Testis (tissue), 3 donors: ENCODE data around the gene MSMB. TPM values are rescaled to one million over a fixed set of nuclear protein-coding genes. Genes with fewer than 3 reads are reported as not detected.

Experiments used
- DNase-seq: peaks from one replicate; pipeline ENCODE4 v3.0.0-alpha.2; 2019
- H3K27ac ChIP-seq, 2 donors: fragments of 200-600 bp; sonication (generic); one replicate each; pipeline ENCODE4 v1.5.1; 2019
- H3K27me3 ChIP-seq: fragments of 200-600 bp; sonication (generic); one replicate; pipeline ENCODE4 v1.5.1; 2019
- H3K36me3 ChIP-seq: fragments of 200-600 bp; sonication (generic); one replicate; pipeline ENCODE4 v1.5.1; 2017; ENCODE audit warnings: low read depth; ENCODE audit errors: missing control alignments
- H3K4me1 ChIP-seq: fragments of 200-600 bp; sonication (generic); one replicate; pipeline ENCODE4 v1.5.1; 2019
- H3K4me3 ChIP-seq, 2 donors: fragments of 200-600 bp; sonication (generic); one replicate each; pipeline ENCODE4 v1.5.1; 2017 to 2019
- H3K9me3 ChIP-seq: fragments of 200-600 bp; sonication (generic); one replicate; pipeline ENCODE4 v1.5.1; 2017
- CTCF ChIP-seq, 3 experiments: fragments of 450-650 bp in 2 of 3; fragments of 200-600 bp in 1 of 3; sonication (generic) in 1 of 3; IDR thresholded peaks; one replicate each; pipeline ENCODE4 v1.5.1; 2016 to 2019; ENCODE audit warnings: antibody characterized with exemption in 3 of 3, mild to moderate bottlenecking in 2 of 3, moderate library complexity in 1 of 3
- POLR2A ChIP-seq: fragments of 450-650 bp; IDR thresholded peaks from one replicate; pipeline ENCODE4 v1.6.1; 2017; ENCODE audit warnings: antibody characterized with exemption, mild to moderate bottlenecking, moderate library complexity
- WGBS, 2 donors: methylation state at CpG; one replicate each; pipeline ENCODE4 v1.1.5; 2018; 5-methylcytosine and 5-hydroxymethylcytosine counted together
- intact Hi-C: fragments of 100-400 bp; cut with DNase I; formaldehyde crosslinking; loops from one replicate; pipeline ENCODE4 v1.15.1; 2023; ENCODE audit warnings: low total_unique reads
- polyA plus RNA-seq: library from polyadenylated mRNA; stranded (reverse); fragments of 350-450 nt; fragmentation: Illumina TruSeq; extraction: RNeasy Lipid Tissue Mini Kit (QIAGEN cat#74804); gene quantifications from one replicate; pipeline ENCODE4 v1.2.3, GENCODE V29; 2014; ENCODE audit warnings: low read depth, low replicate concordance; ENCODE audit not compliant: insufficient read depth
- total RNA-seq, 2 donors: library from RNA; depleted of rRNA; stranded (reverse); fragments of >200 nt; gene quantifications; one replicate each; pipeline ENCODE4 v1.2.3, GENCODE V29; 2016

MSMB gene
- total and polyA plus RNA-seq, 3 donors from 2014 or later: 1.4 to 11.6 TPM; not detected in 1

- no peak for TF ChIP-seq POLR2A
- Histone ChIP-seq H3K27ac (no peak overlapping the region), H3K4me3 (no peak overlapping the region), H3K27me3 (no peaks in the 10 kb centered on the region), H3K4me1 (peaks cover 4% of the 10 kb centered on the region), H3K9me3 (no peaks in the 10 kb centered on the region), H3K36me3 (no peaks in the 10 kb centered on the region)
- 87 to 90% methylated on average over 2 of the region's 2 CpGs for WGBS, 2 donors
- intact Hi-C loops: no loop called here
- no peak for DNase-seq
Measured at GRCh38 chr10:46080886-46081285, 34.8 kb upstream of the MSMB start.

GRCh38 chr10:46079831-46080585 is 33.9 kb upstream of the MSMB start:
- Histone ChIP-seq H3K36me3 (no peaks in the 10 kb centered on the region), H3K27ac (no peak overlapping the region), H3K4me1 (peaks cover 3% of the 10 kb centered on the region), H3K27me3 (no peaks in the 10 kb centered on the region), H3K4me3 (no peak overlapping the region), H3K9me3 (no peaks in the 10 kb centered on the region)
- TF ChIP-seq POLR2A (no peak), CTCF (IDR thresholded peaks at IDR 0.05) (no peak)
- intact Hi-C loops: no loop called here
- DNase-seq: no peak
- WGBS, 2 donors: 48 to 52% methylated on average over 4 of the region's 4 CpGs

GRCh38 chr10:46077731-46078413 is 31.8 kb upstream of the MSMB start:
- Histone ChIP-seq H3K27me3 (no peaks in the 10 kb centered on the region), H3K4me1 (no peaks in the 10 kb centered on the region), H3K27ac (no peak overlapping the region), H3K36me3 (no peaks in the 10 kb centered on the region), H3K9me3 (no peaks in the 10 kb centered on the region), H3K4me3 (no peak overlapping the region)
- TF ChIP-seq CTCF (IDR thresholded peaks at IDR 0.05): no peak
- no peak for TF ChIP-seq POLR2A
- DNase-seq: no peak
- intact Hi-C loops: no loop called here
- 86 to 89% methylated on average over 5 of the region's 5 CpGs for WGBS, 2 donors

DNA sequence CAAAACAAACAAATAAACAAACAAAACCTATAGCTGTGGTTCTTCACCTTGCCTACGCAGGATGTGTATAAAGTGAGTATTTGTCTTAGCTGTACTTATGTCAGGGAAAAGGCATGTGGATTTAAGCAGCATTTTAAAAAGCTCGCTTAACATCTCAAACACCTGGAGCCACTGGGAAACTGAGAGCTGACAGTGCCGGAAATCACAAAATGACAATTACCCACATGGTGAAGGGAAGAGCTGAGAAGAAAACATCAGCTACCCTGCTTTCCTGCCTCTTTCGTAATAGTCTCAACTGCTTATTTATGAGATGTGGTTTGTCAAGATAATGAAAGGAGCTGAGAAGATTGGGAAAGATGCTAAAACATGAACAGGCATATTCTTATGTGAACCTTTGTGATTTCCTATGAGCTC is 31.1 kb upstream of the MSMB start:
- Histone ChIP-seq H3K4me3 (no peak overlapping the region), H3K27me3 (no peaks in the 10 kb centered on the region), H3K4me1 (no peaks in the 10 kb centered on the region), H3K9me3 (no peaks in the 10 kb centered on the region), H3K27ac (no peak overlapping the region), H3K36me3 (no peaks in the 10 kb centered on the region)
- 83 to 86% methylated on average over 4 of the region's 4 CpGs for WGBS, 2 donors
- intact Hi-C loops: no loop called here
- DNase-seq: no peak
- TF ChIP-seq POLR2A: no peak
- no peak for TF ChIP-seq CTCF (IDR thresholded peaks at IDR 0.05)

- no peak overlapping the region for H3K4me3 ChIP-seq
- intact Hi-C loops: no loop called here
- TF ChIP-seq CTCF (IDR thresholded peaks at IDR 0.05) (no peak), POLR2A (no peak)
- no peak for DNase-seq
- no peaks in the 10 kb centered on the region for H3K4me1 ChIP-seq
- WGBS, 2 donors: 85 to 93% methylated on average over 3 of the region's 3 CpGs
- no peaks in the 10 kb centered on the region for H3K36me3 ChIP-seq
- no peaks in the 10 kb centered on the region for H3K9me3 ChIP-seq
- no peak overlapping the region for H3K27ac ChIP-seq
- no peaks in the 10 kb centered on the region for H3K27me3 ChIP-seq
Measured at GRCh38 chr10:46075869-46076268, 29.8 kb upstream of the MSMB start.
